HepG2 (cell line): ENCODE results near the gene HDGF.

Source experiments
- JUND ChIP-seq: sonication (generic); formaldehyde crosslinking; IDR thresholded peaks from 2 replicates; pipeline ENCODE4 v1.8.0; 2022; ENCODE audit warnings: mild to moderate bottlenecking, missing genetic modification reagents
- RFX5 ChIP-seq: IDR thresholded peaks from 2 replicates; pipeline ENCODE4 v1.6.1; 2011; ENCODE audit warnings: low read depth, low read length, improper control_type of control experiment
- ZNF660 ChIP-seq: sonication (generic); formaldehyde crosslinking; IDR thresholded peaks from 2 replicates; pipeline ENCODE4 v1.5.1; 2020; ENCODE audit warnings: mild to moderate bottlenecking, low read depth, missing genetic modification reagents, borderline replicate concordance
- ZSCAN29 ChIP-seq: sonication (generic); formaldehyde crosslinking; conservative IDR thresholded peaks from 2 replicates; pipeline ENCODE4 v1.4.0; 2020; ENCODE audit warnings: mild to moderate bottlenecking, missing genetic modification reagents
- TF ChIP-seq, protein P1 (sequence below): sonication (generic); formaldehyde crosslinking; IDR thresholded peaks from 2 replicates; pipeline ENCODE4 v1.4.0; 2020; ENCODE audit warnings: mild to moderate bottlenecking, missing genetic modification reagents
- TF ChIP-seq, protein P2 (sequence below): sonication (generic); formaldehyde crosslinking; IDR thresholded peaks from 2 replicates; pipeline ENCODE4 v1.4.0; 2020; ENCODE audit warnings: low read depth, missing genetic modification reagents

DNA sequence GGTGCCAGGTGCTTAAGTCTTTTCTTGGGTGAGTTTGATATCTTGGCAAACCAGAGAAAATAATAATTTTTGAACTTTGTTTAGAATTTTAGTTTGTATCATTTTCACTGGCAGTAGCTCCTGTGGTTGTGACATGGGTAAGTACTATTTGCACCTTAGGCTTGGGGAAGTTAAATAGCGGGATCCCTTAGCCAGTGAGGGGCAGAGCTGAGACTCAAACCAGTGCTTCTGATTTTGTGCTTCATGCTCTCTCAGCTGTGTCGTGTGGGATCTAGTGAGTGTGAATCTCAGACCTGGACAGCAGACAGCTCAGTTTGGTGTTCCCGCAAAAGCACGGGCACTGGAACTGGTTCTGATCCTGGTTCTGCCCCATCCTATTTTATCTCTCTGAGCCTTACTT, 25.5 kb upstream of the HDGF start:
- TF ChIP-seq JUND (CRISPR knock-in tag) (no peak), RFX5 (no peak), ZNF660 (CRISPR knock-in tag) (no peak), ZSCAN29 (CRISPR knock-in tag) (no peak)
- TF ChIP-seq, protein P1, sequence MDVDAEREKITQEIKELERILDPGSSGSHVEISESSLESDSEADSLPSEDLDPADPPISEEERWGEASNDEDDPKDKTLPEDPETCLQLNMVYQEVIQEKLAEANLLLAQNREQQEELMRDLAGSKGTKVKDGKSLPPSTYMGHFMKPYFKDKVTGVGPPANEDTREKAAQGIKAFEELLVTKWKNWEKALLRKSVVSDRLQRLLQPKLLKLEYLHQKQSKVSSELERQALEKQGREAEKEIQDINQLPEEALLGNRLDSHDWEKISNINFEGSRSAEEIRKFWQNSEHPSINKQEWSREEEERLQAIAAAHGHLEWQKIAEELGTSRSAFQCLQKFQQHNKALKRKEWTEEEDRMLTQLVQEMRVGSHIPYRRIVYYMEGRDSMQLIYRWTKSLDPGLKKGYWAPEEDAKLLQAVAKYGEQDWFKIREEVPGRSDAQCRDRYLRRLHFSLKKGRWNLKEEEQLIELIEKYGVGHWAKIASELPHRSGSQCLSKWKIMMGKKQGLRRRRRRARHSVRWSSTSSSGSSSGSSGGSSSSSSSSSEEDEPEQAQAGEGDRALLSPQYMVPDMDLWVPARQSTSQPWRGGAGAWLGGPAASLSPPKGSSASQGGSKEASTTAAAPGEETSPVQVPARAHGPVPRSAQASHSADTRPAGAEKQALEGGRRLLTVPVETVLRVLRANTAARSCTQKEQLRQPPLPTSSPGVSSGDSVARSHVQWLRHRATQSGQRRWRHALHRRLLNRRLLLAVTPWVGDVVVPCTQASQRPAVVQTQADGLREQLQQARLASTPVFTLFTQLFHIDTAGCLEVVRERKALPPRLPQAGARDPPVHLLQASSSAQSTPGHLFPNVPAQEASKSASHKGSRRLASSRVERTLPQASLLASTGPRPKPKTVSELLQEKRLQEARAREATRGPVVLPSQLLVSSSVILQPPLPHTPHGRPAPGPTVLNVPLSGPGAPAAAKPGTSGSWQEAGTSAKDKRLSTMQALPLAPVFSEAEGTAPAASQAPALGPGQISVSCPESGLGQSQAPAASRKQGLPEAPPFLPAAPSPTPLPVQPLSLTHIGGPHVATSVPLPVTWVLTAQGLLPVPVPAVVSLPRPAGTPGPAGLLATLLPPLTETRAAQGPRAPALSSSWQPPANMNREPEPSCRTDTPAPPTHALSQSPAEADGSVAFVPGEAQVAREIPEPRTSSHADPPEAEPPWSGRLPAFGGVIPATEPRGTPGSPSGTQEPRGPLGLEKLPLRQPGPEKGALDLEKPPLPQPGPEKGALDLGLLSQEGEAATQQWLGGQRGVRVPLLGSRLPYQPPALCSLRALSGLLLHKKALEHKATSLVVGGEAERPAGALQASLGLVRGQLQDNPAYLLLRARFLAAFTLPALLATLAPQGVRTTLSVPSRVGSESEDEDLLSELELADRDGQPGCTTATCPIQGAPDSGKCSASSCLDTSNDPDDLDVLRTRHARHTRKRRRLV (CRISPR knock-in tag), result no peak
- TF ChIP-seq, protein P2, sequence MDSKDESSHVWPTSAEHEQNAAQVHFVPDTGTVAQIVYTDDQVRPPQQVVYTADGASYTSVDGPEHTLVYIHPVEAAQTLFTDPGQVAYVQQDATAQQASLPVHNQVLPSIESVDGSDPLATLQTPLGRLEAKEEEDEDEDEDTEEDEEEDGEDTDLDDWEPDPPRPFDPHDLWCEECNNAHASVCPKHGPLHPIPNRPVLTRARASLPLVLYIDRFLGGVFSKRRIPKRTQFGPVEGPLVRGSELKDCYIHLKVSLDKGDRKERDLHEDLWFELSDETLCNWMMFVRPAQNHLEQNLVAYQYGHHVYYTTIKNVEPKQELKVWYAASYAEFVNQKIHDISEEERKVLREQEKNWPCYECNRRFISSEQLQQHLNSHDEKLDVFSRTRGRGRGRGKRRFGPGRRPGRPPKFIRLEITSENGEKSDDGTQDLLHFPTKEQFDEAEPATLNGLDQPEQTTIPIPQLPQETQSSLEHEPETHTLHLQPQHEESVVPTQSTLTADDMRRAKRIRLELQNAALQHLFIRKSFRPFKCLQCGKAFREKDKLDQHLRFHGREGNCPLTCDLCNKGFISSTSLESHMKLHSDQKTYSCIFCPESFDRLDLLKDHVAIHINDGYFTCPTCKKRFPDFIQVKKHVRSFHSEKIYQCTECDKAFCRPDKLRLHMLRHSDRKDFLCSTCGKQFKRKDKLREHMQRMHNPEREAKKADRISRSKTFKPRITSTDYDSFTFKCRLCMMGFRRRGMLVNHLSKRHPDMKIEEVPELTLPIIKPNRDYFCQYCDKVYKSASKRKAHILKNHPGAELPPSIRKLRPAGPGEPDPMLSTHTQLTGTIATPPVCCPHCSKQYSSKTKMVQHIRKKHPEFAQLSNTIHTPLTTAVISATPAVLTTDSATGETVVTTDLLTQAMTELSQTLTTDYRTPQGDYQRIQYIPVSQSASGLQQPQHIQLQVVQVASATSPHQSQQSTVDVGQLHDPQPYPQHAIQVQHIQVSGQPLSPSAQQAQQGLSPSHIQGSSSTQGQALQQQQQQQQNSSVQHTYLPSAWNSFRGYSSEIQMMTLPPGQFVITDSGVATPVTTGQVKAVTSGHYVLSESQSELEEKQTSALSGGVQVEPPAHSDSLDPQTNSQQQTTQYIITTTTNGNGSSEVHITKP (CRISPR knock-in tag), result no peak
